Tibial artery (tissue), 4 donors: Measurements from ENCODE around the gene MRPS6.

Source experiments
- DNase-seq, 2 donors: peaks; one replicate each; pipeline ENCODE4 v3.0.0-alpha.2; 2019
- H3K27ac ChIP-seq, 2 donors: fragments of 200-600 bp; sonication (generic) in 1 of 2; 1 replicate in 1 of 2; 2 replicates in 1 of 2; pipeline ENCODE4 v1.5.1; 2018 to 2019; ENCODE audit warnings: mild to moderate bottlenecking in 1 of 2
- H3K27me3 ChIP-seq, 2 donors: fragments of 200-600 bp; sonication (generic) in 1 of 2; one replicate each; pipeline versions ENCODE4 v1.5.1 to v1.6.0; 2016 to 2019
- H3K36me3 ChIP-seq, 3 donors: fragments of 200-600 bp; sonication (generic) in 2 of 3; one replicate each; pipeline ENCODE4 v1.5.1; 2016 to 2019; ENCODE audit warnings: mild to moderate bottlenecking in 2 of 3
- H3K4me1 ChIP-seq, 4 donors: fragments of 200-600 bp; sonication (generic) in 2 of 4; 1 replicate in 3 of 4; 2 replicates in 1 of 4; pipeline ENCODE4 v1.5.1; 2016 to 2019
- H3K4me3 ChIP-seq, 2 donors: fragments of 200-600 bp; sonication (generic) in 1 of 2; 1 replicate in 1 of 2; 2 replicates in 1 of 2; pipeline ENCODE4 v1.5.1; 2018 to 2019; ENCODE audit warnings: mild to moderate bottlenecking in 2 of 2
- H3K9me3 ChIP-seq, 3 donors: fragments of 200-600 bp; sonication (generic) in 1 of 3; one replicate each; pipeline ENCODE4 v1.5.1; 2016 to 2019
- CTCF ChIP-seq, 2 experiments: fragments of 200-600 bp in 1 of 2; fragments of 450-650 bp in 1 of 2; IDR thresholded peaks; one replicate each; pipeline ENCODE4 v1.5.1; 2017 to 2019; ENCODE audit warnings: antibody characterized with exemption in 2 of 2, mild to moderate bottlenecking in 1 of 2, moderate library complexity in 1 of 2
- intact Hi-C: fragments of 100-400 bp; cut with DNase I; formaldehyde crosslinking; loops from one replicate; pipeline ENCODE4 v1.15.0; 2023; ENCODE audit warnings: low total_unique reads

Gene MRPS6

GRCh38 chr21:34042735-34043134 lies 30.6 kb upstream of the MRPS6 start:
- H3K4me1 ChIP-seq, result peaks cover 0 to 14% (median 5%) of the 10 kb centered on the region in 4 donors
- H3K27ac ChIP-seq, result no peak overlapping the region
- H3K9me3 ChIP-seq, result no peaks in the 10 kb centered on the region
- no peak overlapping the region for H3K4me3 ChIP-seq
- DNase-seq, result no peak
- no peak for TF ChIP-seq CTCF (IDR thresholded peaks at IDR 0.05)
- intact Hi-C loops, result no loop called here
- no peaks in the 10 kb centered on the region for H3K27me3 ChIP-seq
- no peaks in the 10 kb centered on the region for H3K36me3 ChIP-seq

GRCh38 chr21:34043333-34043732 lies 30.0 kb upstream of the MRPS6 start:
- TF ChIP-seq CTCF (IDR thresholded peaks at IDR 0.05), result no peak
- DNase-seq, result no peak
- H3K4me1 ChIP-seq, result peaks cover 0 to 14% (median 5%) of the 10 kb centered on the region in 4 donors
- no peaks in the 10 kb centered on the region for H3K36me3 ChIP-seq
- H3K27ac ChIP-seq, result no peak overlapping the region
- H3K27me3 ChIP-seq, result no peaks in the 10 kb centered on the region
- H3K4me3 ChIP-seq, result no peak overlapping the region
- H3K9me3 ChIP-seq, result no peaks in the 10 kb centered on the region
- intact Hi-C loops, result no loop called here

- Histone ChIP-seq H3K36me3 (no peaks in the 10 kb centered on the region), H3K4me3 (no peak overlapping the region), H3K27me3 (no peaks in the 10 kb centered on the region), H3K27ac (no peak overlapping the region), H3K4me1 (no peaks in the 10 kb centered on the region), H3K9me3 (no peaks in the 10 kb centered on the region)
- no peak for TF ChIP-seq CTCF (IDR thresholded peaks at IDR 0.05)
- no peak for DNase-seq
- intact Hi-C loops, result no loop called here
Observed at GRCh38 chr21:34046917-34047316, 26.5 kb upstream of the MRPS6 start.

- TF ChIP-seq CTCF (IDR thresholded peaks at IDR 0.05), result no peak
- H3K4me1 ChIP-seq, result no peaks in the 10 kb centered on the region
- H3K4me3 ChIP-seq, result no peak overlapping the region
- no peak for DNase-seq
- intact Hi-C loops, result no loop called here
- H3K36me3 ChIP-seq, result no peaks in the 10 kb centered on the region
- no peaks in the 10 kb centered on the region for H3K9me3 ChIP-seq
- no peak overlapping the region for H3K27ac ChIP-seq
- no peaks in the 10 kb centered on the region for H3K27me3 ChIP-seq
Observed at GRCh38 chr21:34047835-34048234, 25.5 kb upstream of the MRPS6 start.

- Histone ChIP-seq H3K9me3 (no peaks in the 10 kb centered on the region), H3K36me3 (no peaks in the 10 kb centered on the region), H3K4me1 (no peaks in the 10 kb centered on the region), H3K27me3 (no peaks in the 10 kb centered on the region), H3K27ac (no peak overlapping the region), H3K4me3 (no peak overlapping the region)
- no peak for TF ChIP-seq CTCF (IDR thresholded peaks at IDR 0.05)
- intact Hi-C loops, result no loop called here
- no peak for DNase-seq
Observed at GRCh38 chr21:34052171-34052570, 21.2 kb upstream of the MRPS6 start.

- Histone ChIP-seq H3K4me3 (no peak overlapping the region), H3K27me3 (no peaks in the 10 kb centered on the region), H3K27ac (no peak overlapping the region), H3K36me3 (no peaks in the 10 kb centered on the region), H3K9me3 (no peaks in the 10 kb centered on the region), H3K4me1 (no peaks in the 10 kb centered on the region)
- no peak for DNase-seq
- intact Hi-C loops, result no loop called here
- no peak for TF ChIP-seq CTCF (IDR thresholded peaks at IDR 0.05)
Observed at GRCh38 chr21:34054259-34054658, 19.1 kb upstream of the MRPS6 start.
